ENCODE results near the gene CRCP.

CRCP gene

GRCh38 chr7:66189695-66190503 is 75.3 kb downstream of the CRCP start:
- DNase-seq (ENCODE audit: low spot score): no peak

GRCh38 chr7:66190504-66190857 is 75.8 kb downstream of the CRCP start:
- DNase-seq (ENCODE audit: low spot score): no peak

GRCh38 chr7:66193146-66193725 is 78.6 kb downstream of the CRCP start:
- DNase-seq (ENCODE audit: low spot score): no peak

GRCh38 chr7:66198469-66198868 is 83.8 kb downstream of the CRCP start:
- DNase-seq (ENCODE audit: low spot score): no peak

- DNase-seq (ENCODE audit: low spot score): no peak
Observed at GRCh38 chr7:66198956-66199355, 84.3 kb downstream of the CRCP start.

GRCh38 chr7:66202441-66202840 is 87.8 kb downstream of the CRCP start:
- no peak for DNase-seq (ENCODE audit: low spot score)
